ENCODE results near the gene SLC25A4.
A peak's percentile ranks its signal among the peaks of the same experiment; 100 is the strongest.
"Not testable (repeated sequence)": the region's sequence is repeated elsewhere in the genome, so short reads cannot be mapped to it uniquely, and the experiment has no call there.

Gene SLC25A4

GRCh38 chr4:185142912-185143600, at the start of gene SLC25A4:
TSS of gene SLC25A4 (plus strand) at chr4:185143266. CDS start at chr4:185143373, 107 bp downstream.
- peak; percentile 87 to 88 for DNase-seq

DNA sequence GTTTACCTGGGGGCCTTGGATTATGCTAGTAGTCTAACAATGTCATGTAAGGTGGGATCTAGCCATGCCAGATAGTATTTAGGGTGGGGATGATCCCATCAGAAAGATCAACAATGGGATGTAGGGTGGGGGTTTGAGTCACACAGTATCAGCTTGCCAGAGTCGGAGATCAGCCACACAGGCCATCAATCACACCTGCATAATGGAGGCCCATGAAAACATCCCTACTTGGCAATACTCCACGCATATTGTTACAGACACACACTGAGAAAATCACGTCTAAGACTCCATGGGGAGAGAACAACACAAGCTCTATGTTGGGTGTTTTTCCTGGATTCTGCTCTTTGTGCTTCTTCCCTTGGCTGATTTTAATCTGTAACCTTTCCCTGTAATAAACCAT, 49.5 kb upstream of the SLC25A4 start:
- DNase-seq: no peak

GRCh38 chr4:185096032-185096653, 46.9 kb upstream of the SLC25A4 start:
- peak; percentile 3 to 28 for DNase-seq

GRCh38 chr4:185098474-185098873, 44.6 kb upstream of the SLC25A4 start:
- DNase-seq: no peak

DNA sequence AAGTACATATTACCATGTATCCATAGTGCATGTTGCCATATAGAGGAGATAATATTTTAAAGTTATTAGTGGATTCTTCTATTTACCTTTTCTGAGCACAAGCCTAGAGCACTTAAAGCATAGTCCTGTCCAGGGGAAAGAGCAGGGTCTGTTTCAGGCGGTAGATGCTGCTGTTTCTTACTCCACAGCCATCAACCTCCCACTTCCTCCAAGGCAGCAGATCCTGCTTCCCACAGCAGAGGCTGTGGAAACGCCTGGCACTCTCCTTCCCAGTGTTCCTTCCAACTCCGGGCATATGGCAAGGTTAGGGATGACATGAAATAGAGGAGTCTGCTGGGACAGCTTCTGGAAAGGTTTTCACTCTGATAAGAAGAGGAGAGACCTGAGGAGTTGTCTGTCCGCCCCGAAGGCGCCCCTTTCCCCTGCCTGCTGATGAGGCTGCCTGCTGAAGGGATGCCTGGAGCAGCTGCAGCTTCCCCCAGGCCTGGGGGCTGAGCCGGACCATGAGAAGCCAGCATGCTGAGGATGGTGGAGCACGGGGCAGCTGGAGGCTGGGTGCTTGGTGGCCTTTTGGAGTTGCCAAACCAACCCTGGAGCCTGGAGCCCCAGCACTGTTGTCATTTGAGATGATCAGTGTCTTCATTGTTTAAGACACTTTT, 43.9 kb upstream of the SLC25A4 start:
- no peak for DNase-seq

GRCh38 chr4:185099940-185100339, 43.1 kb upstream of the SLC25A4 start:
- DNase-seq: no peak

- no peak for DNase-seq
Observed at GRCh38 chr4:185100423-185100822, 42.6 kb upstream of the SLC25A4 start.

DNA sequence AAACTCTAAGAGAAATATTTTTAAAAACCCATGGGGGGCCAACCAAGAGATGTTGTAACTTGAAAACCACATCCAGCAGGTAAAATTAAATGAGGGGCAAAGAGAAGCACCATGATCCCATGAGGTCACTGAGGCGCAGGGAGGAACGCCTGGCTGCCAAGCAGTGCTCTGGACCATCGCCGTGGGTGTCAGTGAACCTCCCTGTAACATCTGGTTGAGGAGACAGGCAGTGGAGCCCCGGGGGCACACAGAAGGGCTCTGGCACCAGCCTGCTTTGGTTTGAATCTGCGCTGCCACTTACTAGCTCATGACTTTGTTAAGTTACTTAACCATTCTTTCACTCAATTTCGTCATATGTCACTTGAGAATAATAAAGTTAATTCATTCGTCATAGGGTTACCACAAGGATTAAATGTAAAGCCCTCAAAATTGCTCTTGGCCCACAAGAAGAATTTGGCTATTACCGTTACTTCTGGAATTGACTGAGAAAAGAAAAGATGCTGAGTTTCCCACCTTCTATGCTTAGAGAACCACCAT, 41.6 kb upstream of the SLC25A4 start:
- DNase-seq: no peak

- no peak for DNase-seq
Observed at GRCh38 chr4:185104733-185105132, 38.3 kb upstream of the SLC25A4 start.

DNA sequence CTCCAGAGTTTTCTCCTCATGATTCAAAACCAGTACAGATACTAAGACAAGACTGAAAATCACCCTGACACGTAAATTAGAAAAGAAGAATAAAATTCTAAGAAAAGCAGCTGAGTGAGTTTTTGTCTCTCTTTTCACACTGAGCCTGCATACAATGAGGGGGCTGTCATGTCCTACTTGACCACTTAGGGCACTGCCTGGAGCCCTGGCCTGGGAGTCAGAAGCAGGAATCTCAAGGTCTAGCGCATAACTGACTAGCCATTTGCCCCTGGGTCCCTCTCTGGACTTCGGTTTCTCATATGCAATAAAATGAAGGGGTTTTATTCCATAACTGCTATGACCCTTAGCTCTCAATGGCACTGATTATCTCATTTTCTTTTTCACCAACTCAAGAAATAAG, 36.7 kb upstream of the SLC25A4 start:
- no peak for DNase-seq

GRCh38 chr4:185107574-185107973, 35.5 kb upstream of the SLC25A4 start:
- DNase-seq: not testable (repeated sequence)

DNA sequence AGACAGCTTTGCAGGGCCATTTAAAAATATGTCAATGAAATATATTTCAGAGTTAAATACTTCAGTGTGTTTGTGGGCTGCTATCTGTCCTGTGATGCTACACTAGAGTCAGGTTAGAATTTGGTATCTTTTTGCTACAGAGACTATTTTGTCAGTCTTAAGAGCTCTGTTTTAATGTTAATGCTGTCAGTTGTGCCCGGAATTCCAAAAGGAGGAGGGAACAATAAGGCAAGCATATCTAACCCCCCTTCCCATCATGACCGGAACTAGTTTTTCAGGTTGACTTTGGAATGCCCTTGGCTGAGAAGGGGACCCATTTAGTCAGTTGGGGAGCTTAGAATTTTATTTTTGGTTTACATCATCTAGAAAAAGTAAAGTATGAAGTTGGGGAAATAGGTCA, 34.9 kb upstream of the SLC25A4 start:
- no peak for DNase-seq

GRCh38 chr4:185108669-185109068, 34.4 kb upstream of the SLC25A4 start:
- DNase-seq: no peak

DNA sequence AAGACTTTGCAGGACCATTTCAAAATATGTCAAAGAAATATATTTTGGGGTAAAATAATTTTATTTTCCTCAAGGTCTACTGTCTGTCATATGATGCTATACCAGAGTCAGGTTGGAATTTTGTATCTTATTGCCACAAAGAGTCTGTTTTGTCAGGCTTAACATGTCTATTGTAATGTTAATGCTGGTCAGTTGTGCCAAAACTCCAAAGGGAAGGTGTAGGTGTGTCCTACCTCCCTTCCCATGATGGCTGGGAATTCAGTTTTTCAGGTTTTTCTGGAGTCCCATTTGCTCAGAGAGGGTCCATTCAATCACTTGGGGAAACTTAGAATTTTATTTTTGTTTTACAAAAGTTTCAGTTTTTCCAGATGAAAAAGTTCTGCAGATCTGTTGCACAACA, 33.3 kb upstream of the SLC25A4 start:
- no peak for DNase-seq

- DNase-seq: no peak
Observed at GRCh38 chr4:185110375-185110823, 32.7 kb upstream of the SLC25A4 start.

- DNase-seq: no peak
Observed at GRCh38 chr4:185112104-185112503, 31.0 kb upstream of the SLC25A4 start.

- DNase-seq: no peak
Observed at GRCh38 chr4:185113340-185113739, 29.7 kb upstream of the SLC25A4 start.

DNA sequence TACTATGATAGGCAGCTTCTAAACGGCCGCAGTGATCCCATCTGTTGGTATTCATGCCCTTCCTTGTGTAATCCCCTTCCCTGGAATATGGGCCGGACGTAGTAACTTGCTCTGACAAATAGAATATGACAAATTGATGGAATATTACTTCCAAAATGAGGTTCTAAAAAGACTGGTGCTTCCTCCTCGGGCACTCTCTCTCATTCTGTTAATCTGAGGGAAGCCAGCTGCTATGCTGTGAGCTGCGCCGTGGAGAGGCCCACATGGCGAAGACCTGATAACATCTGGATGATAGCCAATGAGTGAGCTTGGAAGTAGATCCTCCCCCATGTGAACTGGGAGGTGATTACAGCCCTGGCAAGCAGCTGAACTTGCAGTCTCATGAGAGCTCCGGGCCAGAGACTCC, 27.2 kb upstream of the SLC25A4 start:
- no peak for DNase-seq

- DNase-seq: no peak
Observed at GRCh38 chr4:185117300-185117934, 25.6 kb upstream of the SLC25A4 start.

GRCh38 chr4:185118876-185119275, 24.2 kb upstream of the SLC25A4 start:
- DNase-seq: no peak

DNA sequence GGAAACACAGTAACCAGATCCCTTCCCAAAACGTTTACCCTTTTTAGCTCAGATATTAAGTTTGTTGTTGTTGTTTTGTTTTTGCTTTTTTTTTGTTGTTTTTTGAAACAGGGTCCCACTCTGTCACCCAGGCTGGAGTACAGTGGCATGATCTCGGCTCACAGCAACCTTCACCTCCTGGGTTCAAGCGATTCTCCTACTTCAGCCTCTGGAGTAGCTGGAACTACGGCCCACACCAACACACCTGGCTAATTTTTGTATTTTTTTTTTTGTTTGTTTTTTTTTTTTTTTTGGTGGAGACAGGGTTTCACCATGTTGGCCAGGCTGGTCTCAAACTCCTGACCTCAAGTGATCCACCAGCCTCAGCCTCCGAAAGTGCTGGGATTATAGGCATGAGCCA, 23.6 kb upstream of the SLC25A4 start:
- not testable (repeated sequence) for DNase-seq

- DNase-seq: no peak
Observed at GRCh38 chr4:185119927-185120630, 23.0 kb upstream of the SLC25A4 start.

GRCh38 chr4:185120631-185120946, 22.5 kb upstream of the SLC25A4 start:
- DNase-seq: no peak

Measured in CD4-positive, alpha-beta T cell treated with Interleukin-1 beta for 1 hour (primary cell).